Measurements from ENCODE around the gene KIF13A.
"Not testable (repeated sequence)": the region's sequence is repeated elsewhere in the genome, so short reads cannot be mapped to it uniquely, and the experiment has no call there.

KIF13A gene

DNA sequence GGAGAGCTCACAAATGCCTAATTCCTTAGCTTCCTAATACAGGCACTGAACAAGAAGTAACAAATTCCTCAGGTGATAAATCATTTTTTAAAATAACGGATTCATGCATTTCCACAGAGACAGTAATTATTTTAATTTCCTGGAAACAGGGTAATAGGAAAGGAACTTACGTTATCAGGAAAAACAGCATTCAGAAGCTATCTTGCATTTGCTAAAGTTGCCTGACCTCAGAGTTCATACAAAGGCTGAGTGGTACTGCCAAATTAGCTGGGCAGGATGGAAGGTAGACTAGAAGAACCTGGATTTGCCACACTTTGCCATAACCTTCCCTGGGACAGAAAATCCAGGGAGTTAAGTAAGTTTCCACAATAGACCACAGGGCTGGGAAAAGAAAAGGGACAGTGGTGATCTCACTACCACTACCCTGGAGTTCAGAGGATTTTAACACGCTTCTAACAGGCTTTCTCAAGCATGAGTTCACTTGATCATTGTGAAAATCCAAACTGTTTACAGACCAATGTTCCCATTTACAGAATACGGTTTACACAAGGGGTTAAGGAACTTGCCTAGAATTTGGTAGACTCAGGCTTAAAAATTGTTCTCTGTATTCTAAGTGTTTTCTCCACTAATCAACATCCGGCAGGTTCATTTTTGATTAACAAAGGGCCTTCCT lies 57.0 kb downstream of the KIF13A start:
- no peak for DNase-seq

DNA sequence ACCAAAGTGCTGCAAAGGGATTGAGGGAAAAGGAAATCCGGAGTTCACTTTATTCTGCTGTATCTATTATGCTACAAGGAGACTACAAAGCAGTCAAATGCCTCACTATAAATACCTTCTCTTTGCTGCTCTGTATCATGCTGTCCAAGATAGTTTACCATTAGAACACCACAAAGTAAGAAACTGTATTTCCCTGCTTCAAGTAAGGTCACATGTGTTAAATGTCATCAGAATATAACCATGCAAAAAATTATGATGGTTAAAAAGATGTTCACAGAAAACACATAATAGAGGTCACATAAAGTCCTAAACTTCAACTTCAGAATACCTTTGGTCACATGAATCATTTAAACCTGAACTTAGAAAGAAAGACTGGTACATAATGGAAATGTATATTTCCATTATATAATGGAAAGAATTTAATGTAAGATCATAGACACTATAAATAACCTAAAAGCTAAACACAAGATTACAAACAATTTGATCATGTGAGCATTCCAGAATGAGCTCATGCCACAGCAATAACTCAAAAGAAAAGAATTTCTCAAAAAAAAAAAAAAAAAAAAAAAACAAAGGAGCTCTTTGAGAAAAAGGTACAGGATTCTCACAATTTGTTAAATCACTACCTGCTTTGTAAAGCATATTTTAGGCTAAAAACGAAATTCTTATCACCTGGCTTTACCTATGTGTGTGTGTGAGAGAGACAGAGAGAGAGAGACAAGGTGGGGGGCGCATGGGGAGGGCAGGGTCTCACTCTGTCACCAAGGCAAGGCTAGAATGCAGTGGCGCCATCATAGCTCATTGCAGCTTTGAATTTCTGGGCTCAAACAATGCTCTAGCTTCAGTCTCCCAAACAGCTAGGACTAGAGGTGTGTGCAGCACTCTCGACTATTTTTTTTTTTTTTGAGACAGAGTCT lies 58.7 kb downstream of the KIF13A start:
- DNase-seq, result no peak

GRCh38 chr6:17927705-17928104 lies 59.7 kb downstream of the KIF13A start:
- DNase-seq, result no peak

- no peak for DNase-seq
Observed at GRCh38 chr6:17923401-17923863, 64.0 kb downstream of the KIF13A start.

GRCh38 chr6:17921454-17921853 lies 66.0 kb downstream of the KIF13A start:
- DNase-seq, result no peak

- DNase-seq, result no peak
Observed at GRCh38 chr6:17919496-17919895, 67.9 kb downstream of the KIF13A start.

DNA sequence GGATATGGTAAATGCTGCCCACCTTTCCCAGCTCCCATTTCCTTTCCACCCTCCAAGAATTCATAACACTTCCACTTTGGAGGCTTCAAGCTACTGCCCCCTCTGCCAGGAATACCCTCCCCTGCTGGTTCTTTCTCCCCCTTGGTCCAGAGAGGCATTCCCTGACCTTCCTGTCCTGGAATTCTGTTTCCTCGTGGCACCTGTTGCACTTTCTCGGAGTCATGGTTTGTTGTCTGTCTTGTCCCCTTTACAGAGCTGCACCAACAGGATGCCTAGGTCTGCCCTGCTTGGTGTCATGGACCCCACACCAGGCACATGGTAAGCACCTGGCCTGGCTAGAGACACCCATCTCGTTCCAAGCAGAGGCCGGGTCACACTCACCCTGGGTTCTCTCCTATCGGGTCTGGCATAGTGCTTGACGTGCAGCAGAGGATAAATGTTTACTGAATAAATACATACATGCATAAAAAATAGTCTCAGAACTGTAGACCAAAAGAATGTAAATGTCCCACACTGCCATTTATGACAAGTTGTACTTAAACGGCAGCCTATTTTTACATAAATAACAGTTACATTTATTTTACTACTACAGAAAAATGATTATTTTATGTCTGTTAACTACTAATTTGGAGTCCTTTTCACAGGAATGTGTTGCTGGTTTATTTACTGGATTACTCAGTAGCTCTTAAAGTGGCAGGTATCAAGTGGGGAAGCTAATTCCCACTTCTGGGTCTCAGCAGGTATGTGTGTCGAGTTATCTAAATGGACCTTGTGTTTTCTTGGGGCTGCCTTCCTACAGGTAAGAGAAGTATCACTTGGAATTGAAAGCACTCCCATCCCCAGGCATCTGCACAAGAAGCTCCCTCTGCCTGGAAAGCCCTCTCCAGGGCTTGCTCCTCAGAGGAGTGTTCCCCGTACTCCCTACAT lies 69.3 kb downstream of the KIF13A start:
- no peak for DNase-seq

GRCh38 chr6:17914651-17915050 lies 72.8 kb downstream of the KIF13A start:
- DNase-seq, result no peak

DNA sequence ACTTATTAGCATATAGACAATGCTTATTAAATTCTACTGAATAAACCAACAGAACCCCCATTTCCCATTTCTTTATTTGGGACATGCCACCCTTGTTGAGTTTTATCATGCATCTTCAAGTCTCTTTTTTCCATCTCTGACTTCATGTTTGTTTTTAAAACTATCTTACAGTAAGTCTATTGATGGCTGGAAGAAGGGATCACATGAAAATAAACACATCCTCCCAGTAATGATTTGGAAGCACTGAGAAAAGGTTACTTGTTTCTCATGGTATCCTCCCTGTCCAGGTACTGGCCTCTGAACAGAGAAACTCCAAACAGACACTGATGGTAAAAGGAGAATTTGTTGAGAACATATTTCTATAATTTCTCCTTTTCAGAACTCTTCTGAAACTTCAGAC lies 74.9 kb downstream of the KIF13A start:
- no peak for DNase-seq

DNA sequence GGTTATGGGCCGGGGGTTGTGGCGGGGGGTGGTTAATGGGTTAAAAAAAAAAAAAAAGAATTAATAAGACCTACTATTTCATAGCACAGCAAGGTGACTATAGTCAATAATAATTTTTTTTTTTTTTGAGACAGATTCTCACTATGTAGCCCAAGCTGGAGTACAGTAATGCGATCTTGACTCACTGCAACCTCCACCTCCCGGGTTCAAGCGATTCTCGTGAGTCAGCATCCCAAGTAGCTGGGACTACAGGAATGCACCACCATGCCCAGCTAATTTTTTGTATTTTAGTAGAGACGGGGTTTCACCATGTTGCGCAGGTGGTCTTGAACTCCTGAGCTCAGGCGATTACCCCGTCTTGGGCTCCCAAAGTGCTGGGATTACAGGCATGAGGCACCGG lies 75.8 kb downstream of the KIF13A start:
- DNase-seq, result not testable (repeated sequence)

DNA sequence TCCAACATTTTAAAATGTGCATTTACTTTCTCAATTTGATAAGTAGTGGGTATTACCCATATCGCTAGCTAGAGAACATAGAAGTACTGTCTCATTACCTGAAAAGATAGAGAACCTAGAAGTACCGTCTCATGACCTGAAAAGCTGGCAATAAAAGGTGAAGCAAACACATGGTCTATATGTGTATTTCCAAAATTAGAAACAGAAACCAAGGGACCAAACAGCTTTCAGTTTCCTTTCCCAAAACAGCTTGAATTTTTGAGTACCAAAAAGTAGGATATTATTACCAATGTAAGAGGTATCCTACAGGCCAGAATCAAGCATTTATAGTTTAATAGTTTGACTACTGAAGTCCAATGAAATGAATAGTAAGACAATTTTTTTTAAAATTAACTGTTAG lies 77.2 kb downstream of the KIF13A start:
- DNase-seq, result no peak

GRCh38 chr6:17908831-17909230 lies 78.6 kb downstream of the KIF13A start:
- no peak for DNase-seq

GRCh38 chr6:17907406-17908229 lies 79.8 kb downstream of the KIF13A start:
- DNase-seq, result peak; percentile 71

- no peak for DNase-seq
Observed at GRCh38 chr6:17905611-17906592, 81.5 kb downstream of the KIF13A start.

DNA sequence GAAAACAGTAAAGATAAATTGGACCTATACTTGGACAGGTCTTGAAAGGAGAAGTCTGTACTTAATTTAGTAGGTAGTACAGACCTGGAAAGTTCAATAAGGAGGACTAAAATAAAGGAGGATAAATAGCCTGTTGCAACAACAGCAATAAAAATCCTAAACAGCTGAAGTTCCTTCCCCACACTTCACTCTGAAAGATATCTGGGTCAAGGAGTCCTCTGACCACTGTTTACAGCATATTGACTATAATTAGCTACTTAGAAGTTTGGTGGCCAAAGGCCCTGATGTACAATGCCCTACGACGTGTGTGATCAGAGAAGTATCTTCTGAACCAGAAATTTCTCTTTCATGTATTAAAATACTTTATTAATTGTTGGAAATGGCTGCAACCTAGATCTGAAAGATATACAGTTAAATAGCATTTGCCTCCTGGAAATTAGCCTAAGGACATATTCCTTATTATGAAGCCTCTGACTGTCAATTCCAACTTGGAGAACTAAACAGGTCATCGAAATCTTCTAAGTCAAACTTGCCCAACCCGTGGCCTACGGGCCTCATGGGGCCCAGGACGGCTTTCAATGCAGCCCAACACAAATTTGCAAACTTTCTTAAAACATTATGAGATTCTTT lies 82.8 kb downstream of the KIF13A start:
- DNase-seq, result no peak

- DNase-seq, result no peak
Observed at GRCh38 chr6:17902974-17903373, 84.5 kb downstream of the KIF13A start.

- DNase-seq, result no peak
Observed at GRCh38 chr6:17901493-17901892, 85.9 kb downstream of the KIF13A start.

- no peak for DNase-seq
Observed at GRCh38 chr6:17900011-17900410, 87.4 kb downstream of the KIF13A start.

DNA sequence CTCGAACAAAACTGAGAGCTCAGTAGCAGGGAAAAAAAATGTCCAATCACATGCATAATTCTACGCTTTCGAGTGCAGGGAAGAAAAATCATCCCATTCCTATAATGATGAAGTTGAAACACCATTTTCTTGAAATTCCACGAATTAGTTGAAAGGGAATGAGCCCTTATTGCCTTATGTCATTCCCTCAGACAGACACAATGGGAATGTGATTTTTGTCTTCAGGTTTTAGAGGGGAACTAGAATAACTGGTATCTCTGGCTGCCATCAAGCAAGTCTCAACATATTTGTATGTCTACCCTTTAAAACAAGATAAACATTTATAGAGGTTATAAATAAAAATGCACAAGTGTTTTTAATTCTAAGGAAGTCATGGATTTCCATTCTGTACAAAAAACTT lies 87.9 kb downstream of the KIF13A start:
- no peak for DNase-seq

- DNase-seq, result no peak
Observed at GRCh38 chr6:17897681-17898080, 89.8 kb downstream of the KIF13A start.

Data from T1000 (cell line).